ENCODE measurements around the gene PATJ.

- TF ChIP-seq CTCF (IDR thresholded peaks at IDR 0.05), result no peak
- no peak for TF ChIP-seq POLR2A (IDR thresholded peaks at IDR 0.05)
These were observed 480.0 kb downstream of the PATJ start for GRCh38 chr1:62222321-62222720.

Data from esophagus squamous epithelium (tissue), 4 donors.